SK-N-MC (cell line): ENCODE results near the gene BMPR2.

Experiments
- DNase-seq: peaks from one replicate; pipeline ENCODE4 v3.0.0-alpha.2; 2011; ENCODE audit warnings: low read depth, low spot score
- H3K27ac ChIP-seq: fragments of 200-600 bp; sonication (generic); 2 replicates; pipeline ENCODE4 v1.5.1; 2016; ENCODE audit warnings: mixed run types
- H3K36me3 ChIP-seq: fragments of 200-600 bp; sonication (generic); 2 replicates; pipeline ENCODE4 v1.6.1; 2017; ENCODE audit warnings: antibody characterized with exemption, low read length, mixed read lengths; ENCODE audit not compliant: insufficient read depth
- H3K4me3 ChIP-seq: fragments of 200-600 bp; sonication (generic); 2 replicates; pipeline ENCODE4 v1.5.1; 2016
- H3K9ac ChIP-seq: fragments of 200-600 bp; sonication (generic); 2 replicates; pipeline ENCODE4 v1.8.0; 2017; ENCODE audit warnings: mixed run types, mixed read lengths; ENCODE audit not compliant: insufficient read length
- H3K9me3 ChIP-seq: fragments of 200-600 bp; sonication (generic); 2 replicates; pipeline ENCODE4 v1.6.1; 2017; ENCODE audit warnings: low read depth, mild to moderate bottlenecking, antibody characterized with exemption, low read length, moderate library complexity, mixed read lengths
- EZH2 ChIP-seq: fragments of 200-600 bp; sonication (generic); IDR thresholded peaks from one replicate; pipeline ENCODE4 v1.6.1; 2017; ENCODE audit warnings: antibody characterized with exemption
- FOXP2 ChIP-seq: optimal IDR thresholded peaks from 2 replicates; pipeline ENCODE3; 2011; ENCODE audit warnings: mild to moderate bottlenecking, moderate library complexity; ENCODE audit not compliant: insufficient read depth; ENCODE audit errors: extremely low read length, control extremely low read depth
- POLR2AphosphoS5 ChIP-seq: IDR thresholded peaks from 2 replicates; pipeline ENCODE4 v1.6.1; 2012; ENCODE audit warnings: mild to moderate bottlenecking, low read depth, low read length, borderline replicate concordance

BMPR2 gene

DNA sequence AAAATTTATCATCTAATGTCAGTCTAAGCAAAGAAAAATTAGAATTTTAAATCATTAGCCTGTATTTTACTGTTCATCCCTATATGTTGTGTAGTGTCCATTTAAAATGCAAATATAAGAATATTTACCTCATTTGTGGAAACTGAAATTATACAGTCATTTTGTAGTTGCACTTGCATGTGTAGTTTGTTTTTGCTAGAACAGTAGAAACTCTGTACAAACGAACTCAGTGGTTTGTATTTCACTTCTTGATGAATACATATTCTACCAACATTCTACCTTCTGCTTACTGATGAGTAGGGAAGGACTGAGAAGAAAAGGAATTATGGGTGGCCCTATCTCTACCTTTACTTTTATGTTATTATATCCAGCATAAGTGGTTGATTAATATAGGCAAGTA is 29.7 kb downstream of the BMPR2 start:
- H3K36me3 ChIP-seq = no peaks in the 10 kb centered on the region
- no peaks in the 10 kb centered on the region for H3K9me3 ChIP-seq
- no peak overlapping the region for H3K9ac ChIP-seq
- TF ChIP-seq FOXP2 = no peak
- no peak for TF ChIP-seq POLR2AphosphoS5
- no peak for TF ChIP-seq EZH2
- DNase-seq = no peak
- H3K4me3 ChIP-seq = no peak overlapping the region
- H3K27ac ChIP-seq = no peak overlapping the region

DNA sequence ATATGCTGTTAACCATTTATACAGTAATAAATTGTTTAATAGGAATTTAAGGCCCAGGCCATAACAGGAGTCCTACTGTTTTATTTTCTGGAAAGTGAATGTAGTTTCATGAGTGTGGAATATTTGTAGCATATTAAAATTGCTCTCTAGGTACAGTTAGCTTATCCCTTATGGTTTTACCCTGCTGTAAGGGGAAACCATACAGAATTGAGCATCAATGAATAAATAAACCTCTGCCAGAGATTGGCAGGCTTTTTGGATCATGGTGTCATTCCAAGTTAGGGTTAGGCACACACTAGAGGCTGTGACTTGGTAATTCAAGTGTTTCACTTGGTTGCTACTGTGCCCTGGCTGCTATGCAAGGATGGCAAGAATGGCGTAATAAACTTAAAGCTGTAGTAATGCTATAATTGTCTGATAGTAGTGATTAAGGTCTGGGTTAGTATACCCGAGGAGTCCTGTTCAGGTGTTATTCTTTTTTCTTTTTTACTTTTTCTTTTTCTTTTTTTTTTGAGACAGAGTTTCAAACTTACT is 30.4 kb downstream of the BMPR2 start:
- no peak for DNase-seq
- TF ChIP-seq FOXP2 = no peak
- no peak for TF ChIP-seq POLR2AphosphoS5
- no peak for TF ChIP-seq EZH2

DNA sequence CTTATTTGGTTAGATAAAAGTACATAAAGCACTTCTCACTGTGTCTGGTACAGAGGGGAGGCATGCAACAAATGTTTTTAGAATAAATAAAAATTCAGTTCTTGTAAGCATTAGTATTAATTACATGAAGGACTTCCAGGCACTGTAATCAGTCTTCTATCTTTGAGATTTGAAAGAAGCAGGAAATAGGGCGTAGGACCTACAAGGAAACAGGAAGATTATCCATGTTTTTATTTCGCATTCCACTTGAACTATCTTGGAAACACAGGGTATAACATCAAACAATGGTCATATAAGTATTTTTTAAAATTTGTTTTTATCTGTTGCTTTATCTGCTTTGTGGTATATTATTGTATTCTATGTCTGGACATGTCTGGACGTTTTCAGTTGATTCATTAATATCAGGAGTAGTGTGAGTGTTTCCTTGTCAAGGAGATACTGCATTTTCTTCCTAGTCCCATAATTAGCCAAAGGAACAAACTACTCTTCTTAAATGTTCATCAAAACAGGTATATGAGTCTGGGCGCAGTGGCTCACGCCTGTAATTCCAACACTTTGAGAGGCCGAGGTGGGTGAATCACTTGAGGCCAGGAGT is 32.5 kb downstream of the BMPR2 start:
- Histone ChIP-seq H3K9me3 (no peaks in the 10 kb centered on the region), H3K4me3 (no peak overlapping the region), H3K9ac (no peak overlapping the region), H3K27ac (no peak overlapping the region), H3K36me3 (no peaks in the 10 kb centered on the region)
- TF ChIP-seq EZH2 = no peak
- no peak for TF ChIP-seq POLR2AphosphoS5
- no peak for TF ChIP-seq FOXP2
- DNase-seq = no peak

More for the DNA sequence above, 30.4 kb downstream of the BMPR2 start:
- Histone ChIP-seq H3K27ac (0 out of 2 replicates have a peak overlapping the region, but pooled peaks have one; percentile 8), H3K36me3 (no peaks in the 10 kb centered on the region), H3K4me3 (no peak overlapping the region), H3K9me3 (no peaks in the 10 kb centered on the region), H3K9ac (no peak overlapping the region)

DNA sequence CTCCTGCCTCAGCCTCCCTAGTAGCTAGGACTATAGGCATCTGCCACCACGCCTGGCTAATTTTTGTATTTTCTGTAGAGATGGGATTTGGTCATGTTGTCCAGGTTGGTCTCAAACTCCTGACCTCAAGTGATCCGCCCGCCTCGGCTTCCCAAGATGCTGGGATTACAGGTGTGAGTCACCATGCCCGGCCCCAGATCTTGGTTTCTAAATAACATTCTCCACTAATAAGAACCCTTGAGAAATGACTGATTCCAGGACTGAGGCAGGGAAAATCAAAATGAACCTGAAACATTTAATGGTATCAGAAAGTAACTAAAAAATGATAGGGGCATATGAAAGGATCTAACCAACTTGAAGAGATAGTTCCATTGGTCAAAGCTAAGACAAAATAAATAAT is 34.0 kb downstream of the BMPR2 start:
- H3K4me3 ChIP-seq = no peak overlapping the region
- H3K36me3 ChIP-seq = no peaks in the 10 kb centered on the region
- no peak for TF ChIP-seq EZH2
- TF ChIP-seq FOXP2 = no peak
- no peak for TF ChIP-seq POLR2AphosphoS5
- DNase-seq = no peak
- no peaks in the 10 kb centered on the region for H3K9me3 ChIP-seq
- H3K9ac ChIP-seq = no peak overlapping the region
- H3K27ac ChIP-seq = no peak overlapping the region

DNA sequence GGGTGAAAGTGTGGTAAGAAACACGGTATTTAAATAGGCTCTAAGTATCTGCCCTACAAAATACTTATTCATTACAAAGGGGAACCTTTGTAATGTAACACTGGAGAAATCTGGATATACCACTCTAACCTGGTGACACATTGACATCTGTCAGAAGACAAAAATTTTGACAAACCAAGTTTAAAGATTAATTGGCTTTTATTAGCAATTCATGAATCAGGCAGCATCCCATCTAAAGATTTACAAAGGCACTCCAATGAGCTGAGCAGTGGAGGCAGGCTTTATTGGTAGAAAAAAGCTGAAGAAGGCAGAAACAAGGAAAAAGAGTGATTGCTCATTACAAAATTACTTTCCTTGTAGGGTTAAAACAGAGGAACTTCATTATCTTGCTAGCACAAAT is 35.0 kb downstream of the BMPR2 start:
- H3K27ac ChIP-seq = no peak overlapping the region
- no peaks in the 10 kb centered on the region for H3K9me3 ChIP-seq
- H3K4me3 ChIP-seq = no peak overlapping the region
- no peak for DNase-seq
- H3K9ac ChIP-seq = no peak overlapping the region
- no peaks in the 10 kb centered on the region for H3K36me3 ChIP-seq
- TF ChIP-seq FOXP2 (no peak), EZH2 (no peak), POLR2AphosphoS5 (no peak)

DNA sequence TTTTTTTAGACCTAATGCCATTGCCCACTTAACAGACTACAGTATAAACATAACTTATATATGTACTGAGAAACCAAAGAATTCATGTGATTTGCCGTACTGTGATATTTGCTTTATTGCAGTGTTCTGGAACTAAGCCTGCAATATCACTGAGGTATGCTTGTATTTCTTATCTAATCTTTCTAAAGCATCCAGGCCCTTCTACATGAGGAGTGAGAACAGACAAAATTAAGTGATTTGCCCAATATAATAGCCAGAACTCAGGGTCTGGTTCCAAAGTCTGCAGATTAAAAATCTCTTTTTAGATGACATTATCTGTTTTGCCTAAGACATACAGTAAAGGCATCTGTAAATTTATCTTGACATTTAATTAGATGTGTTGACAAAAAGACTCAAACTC is 41.9 kb downstream of the BMPR2 start:
- no peak overlapping the region for H3K4me3 ChIP-seq
- no peak for DNase-seq
- TF ChIP-seq FOXP2 = no peak
- TF ChIP-seq EZH2 = no peak
- TF ChIP-seq POLR2AphosphoS5 = no peak
- H3K36me3 ChIP-seq = no peaks in the 10 kb centered on the region
- no peaks in the 10 kb centered on the region for H3K9me3 ChIP-seq
- no peak overlapping the region for H3K27ac ChIP-seq
- no peak overlapping the region for H3K9ac ChIP-seq

DNA sequence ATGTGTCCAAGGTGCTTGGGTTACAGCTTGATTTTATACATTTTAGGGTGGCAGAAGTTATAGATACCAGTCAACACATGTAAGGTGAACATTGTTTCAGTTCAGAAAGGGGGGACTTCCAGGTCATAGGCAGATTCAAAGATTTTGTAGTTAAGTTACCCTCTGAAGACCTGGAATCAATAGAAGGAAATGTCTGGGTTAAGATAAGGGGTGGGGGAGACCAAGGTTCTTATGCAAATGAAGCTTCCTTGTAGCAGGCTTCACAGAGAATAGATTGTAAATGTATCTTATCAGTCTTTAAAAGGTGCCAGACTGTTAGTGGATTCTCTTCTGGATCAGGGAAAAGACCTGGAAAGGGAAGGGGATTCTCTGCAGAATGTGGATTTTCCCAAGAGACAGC is 42.4 kb downstream of the BMPR2 start:
- DNase-seq = no peak

DNA sequence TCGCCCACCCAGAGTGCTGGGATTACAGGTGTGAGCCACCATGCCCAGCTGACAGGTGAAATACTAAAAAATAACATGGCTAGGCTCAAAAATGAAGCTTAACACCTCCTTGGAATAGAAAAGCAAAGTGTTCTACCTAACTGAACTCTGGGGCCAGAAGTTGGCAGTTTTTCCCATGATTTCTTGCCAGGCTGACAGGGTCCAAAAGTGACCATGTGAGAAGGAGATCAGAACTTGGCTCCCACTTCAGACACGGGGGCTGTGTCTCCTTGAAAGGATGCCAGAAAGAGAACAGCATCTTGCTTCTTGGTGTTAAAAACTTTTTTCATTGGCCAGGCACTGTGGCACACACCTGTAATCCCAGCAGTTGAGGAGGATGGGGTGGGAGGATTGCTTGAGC is 47.0 kb downstream of the BMPR2 start:
- no peak overlapping the region for H3K9ac ChIP-seq
- H3K4me3 ChIP-seq = no peak overlapping the region
- no peak for DNase-seq
- H3K9me3 ChIP-seq = no peaks in the 10 kb centered on the region
- no peak overlapping the region for H3K27ac ChIP-seq
- no peak for TF ChIP-seq EZH2
- TF ChIP-seq FOXP2 = no peak
- no peak for TF ChIP-seq POLR2AphosphoS5
- H3K36me3 ChIP-seq = no peaks in the 10 kb centered on the region

More for the DNA sequence above, 42.4 kb downstream of the BMPR2 start:
- no peak overlapping the region for H3K4me3 ChIP-seq
- TF ChIP-seq POLR2AphosphoS5 (no peak), FOXP2 (no peak), EZH2 (no peak)
- no peak overlapping the region for H3K9ac ChIP-seq
- no peaks in the 10 kb centered on the region for H3K9me3 ChIP-seq
- H3K36me3 ChIP-seq = no peaks in the 10 kb centered on the region
- H3K27ac ChIP-seq = no peak overlapping the region

DNA sequence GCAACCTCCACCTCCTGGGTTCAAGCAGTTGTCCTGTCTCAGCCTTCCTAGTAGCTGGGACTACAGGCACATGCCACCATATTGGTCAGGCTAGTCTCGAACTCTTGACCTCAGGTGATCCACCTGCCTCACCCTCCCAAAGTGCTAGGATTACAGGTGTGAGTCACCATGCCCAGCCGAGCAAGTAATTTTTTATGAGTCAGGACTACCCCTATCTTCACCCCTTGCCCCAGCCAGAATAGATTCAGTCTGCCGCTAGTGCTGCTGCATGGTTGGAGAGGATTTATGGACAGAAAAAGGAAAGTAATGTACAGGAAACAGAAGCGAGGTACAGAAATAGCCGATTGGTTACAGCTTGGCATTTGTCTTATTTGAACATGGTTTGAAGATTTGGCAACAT is 48.9 kb downstream of the BMPR2 start:
- no peak for TF ChIP-seq POLR2AphosphoS5
- TF ChIP-seq FOXP2 = no peak
- TF ChIP-seq EZH2 = no peak
- no peak overlapping the region for H3K9ac ChIP-seq
- no peak for DNase-seq
- H3K4me3 ChIP-seq = no peak overlapping the region
- no peaks in the 10 kb centered on the region for H3K9me3 ChIP-seq
- no peaks in the 10 kb centered on the region for H3K36me3 ChIP-seq
- no peak overlapping the region for H3K27ac ChIP-seq
